HL-60 (cell line): ENCODE results near the gene URB1.

Experiments
- DNase-seq, 2 experiments: peaks; one replicate each; pipeline ENCODE4 v3.0.0-alpha.2; 2010 to 2020; ENCODE audit warnings: low read depth in 1 of 2, low spot score in 1 of 2
- H3K27ac ChIP-seq: fragments of 250-450 bp; sonication (Bioruptor Pico); replicated peaks from 2 replicates; pipeline ENCODE4 v1.5.1; 2020; ENCODE audit warnings: mild to moderate bottlenecking, moderate library complexity
- H3K27me3 ChIP-seq: fragments of 250-450 bp; sonication (Bioruptor Pico); 2 replicates; pipeline ENCODE4 v1.5.1; 2021; ENCODE audit warnings: mild to moderate bottlenecking, moderate library complexity; ENCODE audit not compliant: insufficient read depth, poor library complexity, severe bottlenecking
- H3K4me3 ChIP-seq: replicated peaks from 2 replicates; pipeline ENCODE4 v1.5.1; 2011; ENCODE audit warnings: mild to moderate bottlenecking, control low read depth, low read length; ENCODE audit not compliant: insufficient read depth
- GABPA ChIP-seq: IDR thresholded peaks from 2 replicates; pipeline ENCODE4 v1.6.1; 2012; ENCODE audit warnings: low read depth
- POLR2AphosphoS5 ChIP-seq: IDR thresholded peaks from 2 replicates; pipeline ENCODE4 v1.6.1; 2012; ENCODE audit warnings: low read depth
- SPI1 ChIP-seq: IDR thresholded peaks from 2 replicates; pipeline ENCODE4 v1.6.1; 2012; ENCODE audit warnings: low read depth, mild to moderate bottlenecking, borderline replicate concordance
- TF ChIP-seq, protein P1 (sequence below): IDR thresholded peaks from one replicate; pipeline ENCODE4 v1.5.1; 2011; ENCODE audit warnings: low read length, control low read depth, inconsistent platforms; ENCODE audit not compliant: insufficient read depth
- TF ChIP-seq, protein P2 (sequence below): IDR thresholded peaks from 2 replicates; pipeline ENCODE4 v1.6.1; 2012; ENCODE audit warnings: low read depth; ENCODE audit not compliant: insufficient replicate concordance

URB1 gene

DNA sequence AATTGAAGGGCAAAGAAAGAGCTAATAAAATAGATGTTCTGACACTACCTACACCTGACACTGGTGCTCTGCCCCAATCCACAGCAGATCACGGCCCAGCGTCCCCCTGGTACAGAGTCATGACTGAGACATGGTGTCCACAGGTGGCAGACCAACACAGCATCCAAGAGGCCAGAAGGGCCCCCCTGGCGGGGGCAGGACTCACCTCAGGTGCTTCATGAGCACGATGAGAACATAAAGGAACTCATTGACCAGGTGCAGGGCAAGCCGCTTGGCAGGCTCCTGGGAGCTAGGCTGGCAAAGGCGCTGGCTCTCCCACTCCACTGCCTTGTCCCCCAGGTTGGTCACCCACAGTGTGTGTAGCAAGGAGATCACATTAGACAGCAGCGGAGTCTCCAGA is 73.8 kb downstream of the URB1 start:
- TF ChIP-seq, protein P1, sequence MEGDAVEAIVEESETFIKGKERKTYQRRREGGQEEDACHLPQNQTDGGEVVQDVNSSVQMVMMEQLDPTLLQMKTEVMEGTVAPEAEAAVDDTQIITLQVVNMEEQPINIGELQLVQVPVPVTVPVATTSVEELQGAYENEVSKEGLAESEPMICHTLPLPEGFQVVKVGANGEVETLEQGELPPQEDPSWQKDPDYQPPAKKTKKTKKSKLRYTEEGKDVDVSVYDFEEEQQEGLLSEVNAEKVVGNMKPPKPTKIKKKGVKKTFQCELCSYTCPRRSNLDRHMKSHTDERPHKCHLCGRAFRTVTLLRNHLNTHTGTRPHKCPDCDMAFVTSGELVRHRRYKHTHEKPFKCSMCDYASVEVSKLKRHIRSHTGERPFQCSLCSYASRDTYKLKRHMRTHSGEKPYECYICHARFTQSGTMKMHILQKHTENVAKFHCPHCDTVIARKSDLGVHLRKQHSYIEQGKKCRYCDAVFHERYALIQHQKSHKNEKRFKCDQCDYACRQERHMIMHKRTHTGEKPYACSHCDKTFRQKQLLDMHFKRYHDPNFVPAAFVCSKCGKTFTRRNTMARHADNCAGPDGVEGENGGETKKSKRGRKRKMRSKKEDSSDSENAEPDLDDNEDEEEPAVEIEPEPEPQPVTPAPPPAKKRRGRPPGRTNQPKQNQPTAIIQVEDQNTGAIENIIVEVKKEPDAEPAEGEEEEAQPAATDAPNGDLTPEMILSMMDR = no peak
- no peak for TF ChIP-seq GABPA
- no peak for TF ChIP-seq SPI1
- no peak for TF ChIP-seq POLR2AphosphoS5
- TF ChIP-seq, protein P2, sequence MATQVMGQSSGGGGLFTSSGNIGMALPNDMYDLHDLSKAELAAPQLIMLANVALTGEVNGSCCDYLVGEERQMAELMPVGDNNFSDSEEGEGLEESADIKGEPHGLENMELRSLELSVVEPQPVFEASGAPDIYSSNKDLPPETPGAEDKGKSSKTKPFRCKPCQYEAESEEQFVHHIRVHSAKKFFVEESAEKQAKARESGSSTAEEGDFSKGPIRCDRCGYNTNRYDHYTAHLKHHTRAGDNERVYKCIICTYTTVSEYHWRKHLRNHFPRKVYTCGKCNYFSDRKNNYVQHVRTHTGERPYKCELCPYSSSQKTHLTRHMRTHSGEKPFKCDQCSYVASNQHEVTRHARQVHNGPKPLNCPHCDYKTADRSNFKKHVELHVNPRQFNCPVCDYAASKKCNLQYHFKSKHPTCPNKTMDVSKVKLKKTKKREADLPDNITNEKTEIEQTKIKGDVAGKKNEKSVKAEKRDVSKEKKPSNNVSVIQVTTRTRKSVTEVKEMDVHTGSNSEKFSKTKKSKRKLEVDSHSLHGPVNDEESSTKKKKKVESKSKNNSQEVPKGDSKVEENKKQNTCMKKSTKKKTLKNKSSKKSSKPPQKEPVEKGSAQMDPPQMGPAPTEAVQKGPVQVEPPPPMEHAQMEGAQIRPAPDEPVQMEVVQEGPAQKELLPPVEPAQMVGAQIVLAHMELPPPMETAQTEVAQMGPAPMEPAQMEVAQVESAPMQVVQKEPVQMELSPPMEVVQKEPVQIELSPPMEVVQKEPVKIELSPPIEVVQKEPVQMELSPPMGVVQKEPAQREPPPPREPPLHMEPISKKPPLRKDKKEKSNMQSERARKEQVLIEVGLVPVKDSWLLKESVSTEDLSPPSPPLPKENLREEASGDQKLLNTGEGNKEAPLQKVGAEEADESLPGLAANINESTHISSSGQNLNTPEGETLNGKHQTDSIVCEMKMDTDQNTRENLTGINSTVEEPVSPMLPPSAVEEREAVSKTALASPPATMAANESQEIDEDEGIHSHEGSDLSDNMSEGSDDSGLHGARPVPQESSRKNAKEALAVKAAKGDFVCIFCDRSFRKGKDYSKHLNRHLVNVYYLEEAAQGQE = no peak
- H3K27ac ChIP-seq = no peak overlapping the region
- no peaks in the 10 kb centered on the region for H3K27me3 ChIP-seq
- H3K4me3 ChIP-seq = no peak overlapping the region
- DNase-seq = no peak

DNA sequence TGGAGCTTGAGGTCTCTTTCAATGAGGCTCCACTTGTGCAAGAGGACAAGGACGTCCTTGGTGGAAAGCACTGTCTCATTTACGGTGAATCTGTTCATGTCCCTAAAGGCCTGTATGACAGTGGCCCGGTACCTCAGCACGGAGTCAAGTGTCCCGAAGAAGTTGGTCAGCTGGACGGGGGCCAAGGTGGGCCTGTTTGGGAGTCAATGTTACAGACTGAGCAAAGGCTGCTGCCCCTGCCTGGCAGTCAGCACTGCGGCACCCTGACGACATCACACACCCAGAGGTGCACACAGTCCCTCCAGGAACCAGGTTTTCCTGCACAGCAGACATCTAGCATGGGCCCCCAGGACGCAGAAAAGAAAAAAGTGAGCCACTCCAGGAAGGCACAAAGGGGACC is 75.1 kb downstream of the URB1 start:
- TF ChIP-seq POLR2AphosphoS5 (no peak), GABPA (no peak), SPI1 (no peak)
- TF ChIP-seq, protein P2 = no peak
- TF ChIP-seq, protein P1 = no peak
- Histone ChIP-seq H3K4me3 (no peak overlapping the region), H3K27ac (no peak overlapping the region), H3K27me3 (no peaks in the 10 kb centered on the region)
- DNase-seq = no peak

DNA sequence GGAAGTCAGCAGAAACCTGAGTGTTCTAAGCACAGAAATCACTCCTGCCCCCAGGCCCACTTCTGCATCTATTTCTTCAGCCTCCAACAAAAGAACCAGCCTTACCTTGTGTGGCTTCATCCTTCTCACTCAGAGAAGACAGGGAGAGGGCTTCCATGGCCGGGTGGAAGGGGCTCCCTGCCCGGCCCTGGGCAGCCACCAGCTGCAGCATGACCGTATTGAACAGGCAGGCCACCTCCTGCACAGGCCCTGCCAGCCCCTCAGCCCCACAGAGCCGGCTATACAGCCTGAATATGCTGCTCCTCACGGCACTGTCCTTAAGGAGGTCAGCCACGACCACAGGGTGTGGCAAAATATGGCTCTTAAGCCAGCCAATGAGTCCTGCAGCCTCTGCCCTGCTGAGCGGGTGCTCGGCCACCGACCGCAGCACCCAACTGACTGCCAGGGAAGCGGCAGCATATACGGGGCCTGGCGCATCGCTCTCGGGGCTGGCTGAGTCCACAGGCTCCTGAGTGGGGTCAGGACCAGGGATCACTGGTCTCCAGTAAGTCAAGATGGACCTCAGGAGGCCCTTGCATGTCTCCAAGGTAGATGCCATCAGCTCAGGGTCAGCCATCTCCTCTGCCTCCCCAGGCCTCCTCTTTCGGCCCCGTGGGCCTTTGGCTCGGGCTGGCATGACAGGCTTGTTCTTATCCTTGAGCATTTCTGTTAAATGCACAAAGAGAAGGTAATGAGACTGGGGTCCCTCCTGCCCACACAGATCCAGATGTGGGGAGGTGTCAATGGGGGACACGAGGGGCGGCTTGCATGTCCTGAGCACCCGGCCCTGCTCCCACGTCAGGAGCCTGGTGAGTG is 76.2 kb downstream of the URB1 start:
- TF ChIP-seq, protein P2 = no peak
- no peak for TF ChIP-seq POLR2AphosphoS5
- TF ChIP-seq GABPA = no peak
- TF ChIP-seq, protein P1 = no peak
- no peak for TF ChIP-seq SPI1
- no peak overlapping the region for H3K4me3 ChIP-seq
- DNase-seq = no peak
- no peak overlapping the region for H3K27ac ChIP-seq
- no peaks in the 10 kb centered on the region for H3K27me3 ChIP-seq
